SHP77 treated with DMSO at 0.1 percent for 48 hours (cell line): ENCODE measurements around the gene TPRX1.
"Not testable (repeated sequence)": the region's sequence is repeated elsewhere in the genome, so short reads cannot be mapped to it uniquely, and the experiment has no call there.

Source experiments
- DNase-seq: peaks from one replicate; lab custom pipeline; 2025; lab: John Stamatoyannopoulos, UW

Gene TPRX1

GRCh38 chr19:47766670-47767069 is 37.7 kb downstream of the TPRX1 start:
- no peak for DNase-seq

GRCh38 chr19:47766359-47766620 is 38.1 kb downstream of the TPRX1 start:
- DNase-seq = no peak

GRCh38 chr19:47765523-47766358 is 38.6 kb downstream of the TPRX1 start:
- no peak for DNase-seq

GRCh38 chr19:47764705-47765104 is 39.6 kb downstream of the TPRX1 start:
- DNase-seq = not testable (repeated sequence)

GRCh38 chr19:47762615-47763308 is 41.6 kb downstream of the TPRX1 start:
- no peak for DNase-seq

- no peak for DNase-seq
Observed at GRCh38 chr19:47762151-47762550, 42.2 kb downstream of the TPRX1 start.

- DNase-seq = no peak
Observed at GRCh38 chr19:47761566-47761965, 42.8 kb downstream of the TPRX1 start.

GRCh38 chr19:47760632-47760999 is 43.7 kb downstream of the TPRX1 start:
- no peak for DNase-seq

- no peak for DNase-seq
Observed at GRCh38 chr19:47758443-47758804, 45.9 kb downstream of the TPRX1 start.

- DNase-seq = no peak
Observed at GRCh38 chr19:47757617-47758442, 46.5 kb downstream of the TPRX1 start.

- no peak for DNase-seq
Observed at GRCh38 chr19:47756953-47757608, 47.3 kb downstream of the TPRX1 start.

GRCh38 chr19:47756627-47756929 is 47.8 kb downstream of the TPRX1 start:
- no peak for DNase-seq

- DNase-seq = no peak
Observed at GRCh38 chr19:47755762-47756626, 48.4 kb downstream of the TPRX1 start.

- DNase-seq = no peak
Observed at GRCh38 chr19:47755065-47755761, 49.1 kb downstream of the TPRX1 start.

GRCh38 chr19:47754206-47755064 is 49.9 kb downstream of the TPRX1 start:
- DNase-seq = no peak

GRCh38 chr19:47752440-47753211 is 51.7 kb downstream of the TPRX1 start:
- DNase-seq = no peak
